Lung (tissue), 12 donors: ENCODE results near the gene KIF26B. TPM values are rescaled to one million over a fixed set of nuclear protein-coding genes. Genes with fewer than 3 reads are reported as not detected.
A peak's percentile ranks its signal among the peaks of the same experiment; 100 is the strongest.

Source experiments
- ATAC-seq: fragments of 200-7000 bp; cut with Tn5 transposase; one replicate; pipeline ENCODE4 v1.9.1; 2020; ENCODE audit warnings: moderate number of reproducible peaks; ENCODE audit not compliant: insufficient read depth, low FRiP score
- DNase-seq, 3 donors: peaks; one replicate each; pipeline ENCODE4 v3.0.0-alpha.2; 2013 to 2017
- H3K27ac ChIP-seq, 2 donors: one replicate each; pipeline ENCODE4 v1.5.1; 2013; ENCODE audit warnings: mild to moderate bottlenecking in 2 of 2, moderate library complexity in 2 of 2, control low read depth in 1 of 2, inconsistent platforms in 1 of 2, low read depth in 1 of 2, low read length in 1 of 2
- H3K27me3 ChIP-seq, 3 donors: one replicate each; pipeline ENCODE4 v1.5.1; 2013; ENCODE audit warnings: low read length in 2 of 3; ENCODE audit not compliant: control insufficient read depth in 3 of 3, insufficient read depth in 3 of 3
- H3K36me3 ChIP-seq, 4 donors: one replicate each; pipeline ENCODE4 v1.5.1; 2013; ENCODE audit warnings: low read length in 4 of 4, mild to moderate bottlenecking in 1 of 4, moderate library complexity in 1 of 4; ENCODE audit not compliant: control insufficient read depth in 4 of 4, insufficient read depth in 4 of 4
- H3K4me1 ChIP-seq, 5 donors: one replicate each; pipeline ENCODE4 v1.5.1; 2013; ENCODE audit warnings: low read length in 5 of 5, mild to moderate bottlenecking in 2 of 5, moderate library complexity in 1 of 5; ENCODE audit not compliant: control insufficient read depth in 5 of 5, insufficient read depth in 5 of 5
- H3K4me3 ChIP-seq: one replicate; pipeline ENCODE4 v1.5.1; 2013; ENCODE audit warnings: mild to moderate bottlenecking, control low read depth, moderate library complexity
- H3K9ac ChIP-seq, 2 donors: one replicate each; pipeline ENCODE4 v1.5.1; 2013; ENCODE audit warnings: low read length in 2 of 2, control low read depth in 1 of 2; ENCODE audit not compliant: insufficient read depth in 1 of 2
- H3K9me3 ChIP-seq, 4 donors: one replicate each; pipeline ENCODE4 v1.5.1; 2013; ENCODE audit warnings: low read length in 3 of 4, mild to moderate bottlenecking in 1 of 4, moderate library complexity in 1 of 4; ENCODE audit not compliant: control insufficient read depth in 4 of 4, insufficient read depth in 3 of 4
- CTCF ChIP-seq: IDR thresholded peaks from 2 replicates; pipeline ENCODE4 v1.5.1; 2012; ENCODE audit warnings: mild to moderate bottlenecking; ENCODE audit errors: control extremely low read depth, extremely low read depth
- WGBS, 2 donors: extraction: QIAGEN DNeasy Blood & Tissue Kit; methylation state at CpG; one replicate each; pipeline ENCODE4 v1.1.7; 2013; 5-methylcytosine and 5-hydroxymethylcytosine counted together
- polyA plus RNA-seq, 2 donors: library from polyadenylated mRNA; stranded (reverse); fragments of 200-250 nt; gene quantifications; one replicate each; pipeline ENCODE4 v1.2.1, GENCODE V29; 2013
- total RNA-seq, 2 donors: library from RNA; depleted of rRNA in 1 of 2; stranded (reverse); fragments of >200 nt in 1 of 2; gene quantifications; one replicate each; pipeline ENCODE4 v1.2.1, GENCODE V29; 2014 to 2021
- donor health status: control.
- donor health status: control.
- donor health status: Bipolar disorder and iron deficiency.
- donor health status: healthy.
- donor health status: DM: yes; HTN: yes; CAD: no.

Gene KIF26B
- total and polyA plus RNA-seq, 4 donors: 0.61 to 6.7 (median 2.2) TPM

GRCh38 chr1:245566952-245567351, 412.2 kb downstream of the KIF26B start:
- no peaks in the 10 kb centered on the region for H3K36me3 ChIP-seq
- peaks cover 0 to under 1% (median 0%) of the 10 kb centered on the region in 4 donors for H3K9me3 ChIP-seq
- no peak overlapping the region for H3K4me3 ChIP-seq
- DNase-seq (peak; percentile 64 to 82 (median 75)), ATAC-seq (no peak)
- TF ChIP-seq CTCF: no peak
- peaks cover 0 to 8% (median 4%) of the 10 kb centered on the region in 5 donors for H3K4me1 ChIP-seq
- H3K27me3 ChIP-seq: no peaks in the 10 kb centered on the region
- H3K27ac ChIP-seq: no peak overlapping the region
- WGBS, 2 donors: 46 to 61% methylated on average over 6 of the region's 6 CpGs
- H3K9ac ChIP-seq: no peak overlapping the region

GRCh38 chr1:245571815-245572294, 417.1 kb downstream of the KIF26B start:
- Histone ChIP-seq H3K27ac (no peak overlapping the region), H3K9me3 (peaks cover 0 to 4% (median 0%) of the 10 kb centered on the region in 4 donors), H3K9ac (no peak overlapping the region), H3K4me3 (no peak overlapping the region), H3K36me3 (no peaks in the 10 kb centered on the region), H3K27me3 (no peaks in the 10 kb centered on the region), H3K4me1 (peaks cover 0 to 7% (median 4%) of the 10 kb centered on the region in 5 donors)
- TF ChIP-seq CTCF: no peak
- ATAC-seq (no peak), DNase-seq (no peak)
- WGBS, 2 donors: 79 to 88% methylated on average over 11 of the region's 11 CpGs

GRCh38 chr1:245572709-245573108, 417.9 kb downstream of the KIF26B start:
- ATAC-seq (no peak), DNase-seq (no peak)
- H3K9ac ChIP-seq: no peak overlapping the region
- no peaks in the 10 kb centered on the region for H3K36me3 ChIP-seq
- H3K27me3 ChIP-seq: no peaks in the 10 kb centered on the region
- no peak for TF ChIP-seq CTCF
- H3K9me3 ChIP-seq: peaks cover 0 to 4% (median 0%) of the 10 kb centered on the region in 4 donors
- H3K4me1 ChIP-seq: no peaks in the 10 kb centered on the region
- no peak overlapping the region for H3K27ac ChIP-seq
- no peak overlapping the region for H3K4me3 ChIP-seq
- 88 to 92% methylated on average over 7 of the region's 7 CpGs for WGBS, 2 donors

GRCh38 chr1:245575710-245576109, 420.9 kb downstream of the KIF26B start:
- Histone ChIP-seq H3K9me3 (peaks cover 0 to 6% (median 0%) of the 10 kb centered on the region in 4 donors), H3K9ac (no peak overlapping the region), H3K4me3 (no peak overlapping the region), H3K27me3 (no peaks in the 10 kb centered on the region), H3K4me1 (peaks cover 0 to 13% (median 0%) of the 10 kb centered on the region in 5 donors), H3K27ac (no peak overlapping the region), H3K36me3 (no peaks in the 10 kb centered on the region)
- DNase-seq: no peak
- no peak for ATAC-seq
- WGBS, 2 donors: 46 to 47% methylated on average over 2 of the region's 2 CpGs
- no peak for TF ChIP-seq CTCF
